Activated CD8-positive, alpha-beta memory T cell treated with anti-CD3 and anti-CD28 coated beads for 24 hours (primary cell): Measurements from ENCODE around the gene TDRD10.

Source experiments
- DNase-seq: peaks from one replicate; pipeline ENCODE4 v3.0.0-alpha.2; 2020

TDRD10 gene, protein sequence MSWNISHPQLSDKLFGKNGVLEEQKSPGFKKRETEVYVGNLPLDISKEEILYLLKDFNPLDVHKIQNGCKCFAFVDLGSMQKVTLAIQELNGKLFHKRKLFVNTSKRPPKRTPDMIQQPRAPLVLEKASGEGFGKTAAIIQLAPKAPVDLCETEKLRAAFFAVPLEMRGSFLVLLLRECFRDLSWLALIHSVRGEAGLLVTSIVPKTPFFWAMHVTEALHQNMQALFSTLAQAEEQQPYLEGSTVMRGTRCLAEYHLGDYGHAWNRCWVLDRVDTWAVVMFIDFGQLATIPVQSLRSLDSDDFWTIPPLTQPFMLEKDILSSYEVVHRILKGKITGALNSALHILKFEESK

GRCh38 chr1:154502066-154502743 is at the start of gene TDRD10, which contains the start of gene SHE:
Gene TDRD10 (plus strand): TSS chr1:154502219. CDS start chr1:154506904, 4,685 bp downstream.
Gene SHE (minus strand): TSS chr1:154502412. CDS start chr1:154502026, 386 bp downstream.
- DNase-seq, result peak; percentile 67

DNA sequence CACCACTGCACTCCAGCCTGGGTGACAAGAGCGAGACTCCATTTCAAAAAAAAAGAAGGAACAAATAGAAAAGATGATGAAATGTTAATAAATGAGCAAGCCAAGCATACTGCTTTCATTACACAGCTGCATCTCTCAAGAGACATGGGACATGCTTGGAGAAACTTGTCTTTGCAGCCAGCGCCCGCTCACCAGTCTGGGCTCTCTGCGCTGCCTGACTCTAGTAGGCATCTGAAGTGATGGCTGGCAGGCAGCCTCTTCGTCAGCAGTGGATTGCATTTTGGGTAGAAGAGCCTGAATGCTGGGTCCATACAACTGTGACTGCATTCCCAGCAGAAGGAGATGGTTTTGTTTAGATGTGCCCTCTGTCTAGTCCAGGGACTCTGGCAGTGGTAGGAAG is 48.9 kb upstream of the TDRD10 start:
- DNase-seq, result no peak

DNA sequence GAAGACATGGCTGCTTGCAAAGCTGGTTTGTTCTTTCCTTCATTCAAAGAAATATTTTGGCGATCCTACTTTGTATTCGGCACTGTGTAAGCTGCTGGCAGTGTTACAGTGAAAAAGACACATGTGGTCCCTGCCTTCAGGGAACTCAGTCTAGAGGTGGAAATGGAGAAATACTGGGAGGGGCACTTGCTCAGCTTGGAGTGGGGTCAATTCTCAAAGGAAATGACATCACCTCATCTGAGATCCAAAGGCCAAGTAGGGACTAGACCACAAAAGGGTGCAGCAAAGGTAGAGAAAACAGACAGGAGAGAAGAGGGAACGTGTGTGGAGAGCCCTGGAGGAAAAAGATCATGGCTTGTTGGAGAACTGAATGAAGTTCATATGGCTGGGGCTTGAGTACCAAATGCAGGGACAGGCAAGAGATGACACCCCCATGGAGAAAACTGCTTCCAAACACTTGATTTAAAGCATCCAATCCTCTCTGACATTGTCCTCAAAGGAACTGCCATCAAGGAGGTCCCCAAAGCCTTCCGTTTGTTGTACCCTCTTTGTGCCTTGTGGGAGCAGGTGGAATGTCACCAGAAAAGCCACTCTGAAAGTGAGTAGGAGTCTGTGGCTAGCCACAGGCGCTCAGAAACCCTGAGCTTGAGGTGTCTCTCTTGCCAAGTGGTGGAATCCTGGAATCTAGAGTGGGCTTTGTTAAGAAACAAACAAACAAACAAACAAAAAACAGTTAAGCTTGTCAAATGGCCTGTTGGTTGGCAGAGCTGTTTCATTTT is 48.3 kb upstream of the TDRD10 start:
- no peak for DNase-seq

DNA sequence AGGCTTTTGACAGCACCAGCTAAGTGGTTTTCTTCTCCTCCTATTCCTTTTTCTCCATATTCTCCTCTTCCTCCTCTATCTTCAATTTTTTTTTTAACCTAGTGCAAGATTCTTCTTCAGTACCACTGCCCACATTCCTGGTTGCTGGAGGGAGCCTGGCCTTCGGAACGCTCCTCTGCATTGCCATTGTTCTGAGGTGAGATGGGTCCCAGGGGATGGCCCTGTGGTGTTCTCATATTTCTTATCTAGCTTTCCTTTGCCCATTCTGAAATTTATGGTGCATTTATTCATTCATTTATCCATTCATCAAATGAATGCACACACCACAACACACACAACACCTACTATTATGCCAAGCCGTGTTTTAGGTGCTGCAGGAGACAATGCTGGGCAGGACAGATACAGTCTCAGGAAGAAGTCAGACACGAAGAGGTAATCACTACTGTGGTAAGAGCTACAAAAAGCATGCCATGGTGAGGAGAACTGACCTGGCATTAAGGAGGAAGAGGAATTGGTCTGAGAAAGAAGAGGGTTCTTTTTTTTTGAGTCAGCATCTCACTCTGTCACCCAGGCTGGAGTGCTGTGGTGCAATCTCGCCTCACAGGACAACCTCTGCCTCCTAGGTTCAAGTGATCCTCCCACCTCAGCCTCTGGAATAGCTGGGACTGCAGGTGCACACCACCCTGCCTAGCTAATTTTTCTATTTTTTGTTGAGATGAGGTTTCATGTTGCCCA is 47.5 kb upstream of the TDRD10 start:
- DNase-seq, result no peak

DNA sequence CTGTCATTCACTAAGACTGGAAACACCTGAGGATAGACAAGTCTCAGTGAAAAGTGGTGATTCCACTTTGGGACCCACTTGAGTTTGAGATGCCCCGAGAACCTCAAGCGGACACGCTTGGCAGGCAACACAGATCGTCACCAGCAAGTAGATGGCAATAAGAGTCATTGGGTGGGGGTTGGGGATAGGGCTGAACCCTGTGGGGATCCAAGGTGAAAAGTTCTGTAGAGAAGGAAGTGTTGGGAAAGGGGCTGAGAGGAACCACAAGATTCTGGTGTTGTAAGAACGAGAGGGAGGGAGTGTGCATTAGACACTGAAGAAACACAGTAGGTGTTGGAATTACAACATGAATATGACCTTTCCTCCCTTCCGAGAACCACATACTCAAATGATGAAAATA is 45.4 kb upstream of the TDRD10 start:
- DNase-seq, result no peak

- no peak for DNase-seq
Measured at GRCh38 chr1:154459080-154459479, 42.9 kb upstream of the TDRD10 start.

- no peak for DNase-seq
Measured at GRCh38 chr1:154460695-154461260, 41.2 kb upstream of the TDRD10 start.

GRCh38 chr1:154463512-154463990 is 38.5 kb upstream of the TDRD10 start:
- DNase-seq, result peak; percentile 74

DNA sequence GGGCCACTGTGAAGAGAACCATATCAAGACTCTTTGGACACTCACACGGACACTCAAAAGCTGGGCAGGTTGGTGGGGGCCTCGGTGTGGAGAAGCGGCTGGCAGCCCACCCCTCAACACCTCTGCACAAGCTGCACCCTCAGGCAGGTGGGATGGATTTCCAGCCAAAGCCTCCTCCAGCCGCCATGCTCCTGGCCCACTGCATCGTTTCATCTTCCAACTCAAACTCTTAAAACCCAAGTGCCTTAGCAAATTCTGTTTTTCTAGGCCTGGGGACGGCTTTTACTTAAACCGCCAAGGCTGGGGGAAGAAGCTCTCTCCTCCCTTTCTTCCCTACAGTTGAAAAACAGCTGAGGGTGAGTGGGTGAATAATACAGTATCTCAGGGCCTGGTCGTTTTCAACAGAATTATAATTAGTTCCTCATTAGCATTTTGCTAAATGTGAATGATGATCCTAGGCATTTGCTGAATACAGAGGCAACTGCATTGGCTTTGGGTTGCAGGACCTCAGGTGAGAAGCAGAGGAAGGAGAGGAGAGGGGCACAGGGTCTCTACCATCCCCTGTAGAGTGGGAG is 36.3 kb upstream of the TDRD10 start:
- no peak for DNase-seq

GRCh38 chr1:154466206-154466605 is 35.8 kb upstream of the TDRD10 start:
- no peak for DNase-seq

- no peak for DNase-seq
Measured at GRCh38 chr1:154466921-154467417, 35.0 kb upstream of the TDRD10 start.

DNA sequence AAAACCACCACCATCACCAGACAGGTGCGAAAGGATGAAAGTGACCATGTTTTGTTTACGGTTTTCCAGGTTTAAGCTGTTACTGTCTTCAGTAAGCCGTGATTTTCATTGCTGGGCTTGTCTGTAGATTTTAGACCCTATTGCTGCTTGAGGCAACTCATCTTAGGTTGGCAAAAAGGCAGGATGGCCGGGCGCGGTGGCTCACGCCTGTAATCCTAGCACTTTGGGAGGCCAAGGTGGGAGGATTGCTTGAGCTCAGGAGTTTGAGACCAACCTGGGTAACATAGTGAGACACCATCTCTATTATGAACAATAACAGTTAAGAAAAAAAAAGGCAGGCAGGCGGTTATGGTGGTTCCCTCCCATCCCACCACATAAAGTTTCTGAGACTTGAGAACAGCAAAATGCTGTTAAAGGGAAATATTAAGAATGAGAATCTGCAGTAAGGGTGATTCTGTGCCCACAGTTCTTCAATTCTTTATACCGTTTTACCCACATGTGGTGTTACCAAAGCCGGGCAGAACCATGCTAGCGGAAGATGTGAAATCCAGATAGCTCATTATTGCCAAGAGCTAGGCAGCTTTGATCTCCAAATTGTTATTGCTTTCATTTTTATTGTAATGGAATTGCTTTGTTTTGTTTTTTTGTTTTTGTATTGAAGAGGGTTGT is 34.5 kb upstream of the TDRD10 start:
- DNase-seq, result no peak

DNA sequence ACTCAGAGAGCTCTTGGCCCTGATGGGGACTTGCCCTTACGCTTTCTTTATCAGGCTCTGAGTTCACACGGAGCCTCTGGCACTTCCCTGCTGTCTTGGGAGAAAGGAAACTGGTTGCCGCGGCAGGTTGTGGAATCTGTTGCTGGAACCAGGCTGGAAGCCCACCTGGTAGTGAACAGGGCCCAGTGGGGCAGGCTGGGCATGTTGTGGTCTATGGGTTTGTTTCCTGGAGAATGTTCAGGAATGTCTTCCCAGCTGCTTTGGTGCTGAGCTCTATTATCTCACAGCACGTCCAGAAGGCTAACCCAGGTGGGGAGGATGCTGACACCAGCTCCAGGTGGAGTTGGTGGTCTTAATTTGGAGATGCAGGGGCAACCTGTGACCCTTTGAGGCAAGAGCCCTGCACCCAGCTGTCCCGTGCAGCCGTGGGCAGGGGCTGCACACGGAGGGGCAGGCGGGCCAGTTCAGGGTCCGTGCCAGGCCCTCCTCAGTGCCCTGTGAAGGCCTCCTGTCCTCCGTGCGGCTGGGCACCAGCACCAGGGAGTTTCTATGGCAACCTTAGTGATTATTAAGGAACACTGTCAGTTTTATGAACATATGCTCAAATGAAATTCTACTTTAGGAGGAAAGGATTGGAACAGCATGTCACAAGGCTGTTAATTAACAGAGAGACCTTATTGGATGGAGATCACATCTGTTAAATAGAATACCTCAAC is 33.3 kb upstream of the TDRD10 start:
- DNase-seq, result no peak

DNA sequence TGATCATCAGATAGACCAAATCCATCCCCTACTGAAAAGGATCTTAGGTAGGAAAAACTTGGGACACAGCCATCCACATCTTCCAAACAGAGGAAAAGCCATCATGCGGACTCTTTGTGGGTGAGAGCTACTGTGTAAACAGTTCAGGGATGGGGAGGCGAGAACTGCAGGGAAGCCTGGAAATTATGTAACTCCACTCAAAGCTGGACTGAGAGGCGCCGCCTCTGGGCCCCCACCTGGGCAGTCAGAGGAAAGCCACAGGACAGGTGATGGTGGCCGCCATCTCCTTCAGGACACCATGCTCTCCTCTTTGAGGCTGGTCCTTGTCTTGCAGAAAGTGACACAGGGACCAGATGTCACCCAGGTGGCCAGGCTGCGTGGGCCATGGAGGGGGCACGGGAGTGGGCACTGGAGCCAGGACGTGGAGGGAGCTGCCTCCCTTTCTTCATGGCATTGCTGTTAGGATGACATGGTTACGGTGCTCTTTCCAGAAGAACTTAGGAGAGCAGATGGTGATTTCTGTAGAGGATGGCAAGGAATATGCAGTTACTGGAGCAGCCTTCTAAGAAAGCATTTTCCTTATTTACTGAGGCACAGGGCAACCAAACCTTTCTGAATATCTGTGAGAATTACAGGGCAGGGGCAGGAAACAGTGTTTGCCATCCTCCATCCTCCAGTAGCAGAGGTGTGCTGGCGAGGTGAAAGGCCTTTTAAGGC is 32.0 kb upstream of the TDRD10 start:
- DNase-seq, result no peak

GRCh38 chr1:154471304-154471703 is 30.7 kb upstream of the TDRD10 start:
- no peak for DNase-seq

- no peak for DNase-seq
Measured at GRCh38 chr1:154474802-154475201, 27.2 kb upstream of the TDRD10 start.

- DNase-seq, result no peak
Measured at GRCh38 chr1:154476791-154477190, 25.2 kb upstream of the TDRD10 start.

- no peak for DNase-seq
Measured at GRCh38 chr1:154478013-154478412, 24.0 kb upstream of the TDRD10 start.

GRCh38 chr1:154478639-154479038 is 23.4 kb upstream of the TDRD10 start:
- no peak for DNase-seq
